HL-60 (cell line): ENCODE measurements around the gene ZNF442.
A peak's percentile ranks its signal among the peaks of the same experiment; 100 is the strongest.
"Not testable (repeated sequence)": the region's sequence is repeated elsewhere in the genome, so short reads cannot be mapped to it uniquely, and the experiment has no call there.

ENCODE experiments used
- DNase-seq, 2 experiments: peaks; one replicate each; pipeline ENCODE4 v3.0.0-alpha.2; 2010 to 2020; ENCODE audit warnings: low read depth in 1 of 2, low spot score in 1 of 2
- H3K27ac ChIP-seq: fragments of 250-450 bp; sonication (Bioruptor Pico); replicated peaks from 2 replicates; pipeline ENCODE4 v1.5.1; 2020; ENCODE audit warnings: mild to moderate bottlenecking, moderate library complexity
- H3K27me3 ChIP-seq: fragments of 250-450 bp; sonication (Bioruptor Pico); 2 replicates; pipeline ENCODE4 v1.5.1; 2021; ENCODE audit warnings: mild to moderate bottlenecking, moderate library complexity; ENCODE audit not compliant: insufficient read depth, poor library complexity, severe bottlenecking
- H3K4me3 ChIP-seq: replicated peaks from 2 replicates; pipeline ENCODE4 v1.5.1; 2011; ENCODE audit warnings: mild to moderate bottlenecking, control low read depth, low read length; ENCODE audit not compliant: insufficient read depth
- GABPA ChIP-seq: IDR thresholded peaks from 2 replicates; pipeline ENCODE4 v1.6.1; 2012; ENCODE audit warnings: low read depth
- POLR2AphosphoS5 ChIP-seq: IDR thresholded peaks from 2 replicates; pipeline ENCODE4 v1.6.1; 2012; ENCODE audit warnings: low read depth
- SPI1 ChIP-seq: IDR thresholded peaks from 2 replicates; pipeline ENCODE4 v1.6.1; 2012; ENCODE audit warnings: low read depth, mild to moderate bottlenecking, borderline replicate concordance
- TF ChIP-seq, protein P1 (sequence below): IDR thresholded peaks from one replicate; pipeline ENCODE4 v1.5.1; 2011; ENCODE audit warnings: low read length, control low read depth, inconsistent platforms; ENCODE audit not compliant: insufficient read depth
- TF ChIP-seq, protein P2 (sequence below): IDR thresholded peaks from 2 replicates; pipeline ENCODE4 v1.6.1; 2012; ENCODE audit warnings: low read depth; ENCODE audit not compliant: insufficient replicate concordance

Gene ZNF442

GRCh38 chr19:12399901-12400632, 34.6 kb upstream of the ZNF442 start:
- H3K27ac ChIP-seq, result peak overlapping the region; percentile 69
- peak in 1 of 2 experiments; percentile 44 for DNase-seq

DNA sequence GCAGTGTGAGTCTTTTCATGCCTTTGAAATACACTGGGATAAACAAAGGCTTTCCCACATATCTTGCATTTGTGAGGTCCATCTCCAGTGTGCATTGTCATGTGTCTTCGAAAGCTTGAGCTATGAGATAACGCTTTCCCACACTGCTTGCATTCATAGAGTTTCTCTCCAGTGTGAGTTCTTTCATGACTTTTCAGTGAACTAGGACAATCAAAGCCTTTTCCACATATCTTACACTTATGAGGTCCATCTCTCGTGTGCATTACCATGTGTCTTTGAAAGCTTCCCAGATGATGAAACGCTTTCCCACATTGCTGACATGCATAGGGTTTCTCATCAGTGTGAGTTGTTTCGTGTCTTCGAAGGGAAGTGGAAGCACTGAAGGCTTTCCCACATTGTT, 25.7 kb upstream of the ZNF442 start:
- not testable (repeated sequence) for H3K4me3 ChIP-seq, H3K27ac ChIP-seq, DNase-seq, H3K27me3 ChIP-seq

More at GRCh38 chr19:12399901-12400632, 34.6 kb upstream of the ZNF442 start:
- peak overlapping the region; percentile 88 for H3K4me3 ChIP-seq
- not testable (repeated sequence) for H3K27me3 ChIP-seq

GRCh38 chr19:12386365-12386764, 20.9 kb upstream of the ZNF442 start:
- H3K4me3 ChIP-seq, DNase-seq, H3K27ac ChIP-seq, H3K27me3 ChIP-seq: not testable (repeated sequence)

- TF ChIP-seq POLR2AphosphoS5, result no peak
- no peak for TF ChIP-seq GABPA
- TF ChIP-seq, protein P1, sequence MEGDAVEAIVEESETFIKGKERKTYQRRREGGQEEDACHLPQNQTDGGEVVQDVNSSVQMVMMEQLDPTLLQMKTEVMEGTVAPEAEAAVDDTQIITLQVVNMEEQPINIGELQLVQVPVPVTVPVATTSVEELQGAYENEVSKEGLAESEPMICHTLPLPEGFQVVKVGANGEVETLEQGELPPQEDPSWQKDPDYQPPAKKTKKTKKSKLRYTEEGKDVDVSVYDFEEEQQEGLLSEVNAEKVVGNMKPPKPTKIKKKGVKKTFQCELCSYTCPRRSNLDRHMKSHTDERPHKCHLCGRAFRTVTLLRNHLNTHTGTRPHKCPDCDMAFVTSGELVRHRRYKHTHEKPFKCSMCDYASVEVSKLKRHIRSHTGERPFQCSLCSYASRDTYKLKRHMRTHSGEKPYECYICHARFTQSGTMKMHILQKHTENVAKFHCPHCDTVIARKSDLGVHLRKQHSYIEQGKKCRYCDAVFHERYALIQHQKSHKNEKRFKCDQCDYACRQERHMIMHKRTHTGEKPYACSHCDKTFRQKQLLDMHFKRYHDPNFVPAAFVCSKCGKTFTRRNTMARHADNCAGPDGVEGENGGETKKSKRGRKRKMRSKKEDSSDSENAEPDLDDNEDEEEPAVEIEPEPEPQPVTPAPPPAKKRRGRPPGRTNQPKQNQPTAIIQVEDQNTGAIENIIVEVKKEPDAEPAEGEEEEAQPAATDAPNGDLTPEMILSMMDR, result no peak
- TF ChIP-seq, protein P2, sequence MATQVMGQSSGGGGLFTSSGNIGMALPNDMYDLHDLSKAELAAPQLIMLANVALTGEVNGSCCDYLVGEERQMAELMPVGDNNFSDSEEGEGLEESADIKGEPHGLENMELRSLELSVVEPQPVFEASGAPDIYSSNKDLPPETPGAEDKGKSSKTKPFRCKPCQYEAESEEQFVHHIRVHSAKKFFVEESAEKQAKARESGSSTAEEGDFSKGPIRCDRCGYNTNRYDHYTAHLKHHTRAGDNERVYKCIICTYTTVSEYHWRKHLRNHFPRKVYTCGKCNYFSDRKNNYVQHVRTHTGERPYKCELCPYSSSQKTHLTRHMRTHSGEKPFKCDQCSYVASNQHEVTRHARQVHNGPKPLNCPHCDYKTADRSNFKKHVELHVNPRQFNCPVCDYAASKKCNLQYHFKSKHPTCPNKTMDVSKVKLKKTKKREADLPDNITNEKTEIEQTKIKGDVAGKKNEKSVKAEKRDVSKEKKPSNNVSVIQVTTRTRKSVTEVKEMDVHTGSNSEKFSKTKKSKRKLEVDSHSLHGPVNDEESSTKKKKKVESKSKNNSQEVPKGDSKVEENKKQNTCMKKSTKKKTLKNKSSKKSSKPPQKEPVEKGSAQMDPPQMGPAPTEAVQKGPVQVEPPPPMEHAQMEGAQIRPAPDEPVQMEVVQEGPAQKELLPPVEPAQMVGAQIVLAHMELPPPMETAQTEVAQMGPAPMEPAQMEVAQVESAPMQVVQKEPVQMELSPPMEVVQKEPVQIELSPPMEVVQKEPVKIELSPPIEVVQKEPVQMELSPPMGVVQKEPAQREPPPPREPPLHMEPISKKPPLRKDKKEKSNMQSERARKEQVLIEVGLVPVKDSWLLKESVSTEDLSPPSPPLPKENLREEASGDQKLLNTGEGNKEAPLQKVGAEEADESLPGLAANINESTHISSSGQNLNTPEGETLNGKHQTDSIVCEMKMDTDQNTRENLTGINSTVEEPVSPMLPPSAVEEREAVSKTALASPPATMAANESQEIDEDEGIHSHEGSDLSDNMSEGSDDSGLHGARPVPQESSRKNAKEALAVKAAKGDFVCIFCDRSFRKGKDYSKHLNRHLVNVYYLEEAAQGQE, result no peak
- no peak for TF ChIP-seq SPI1
- no peak overlapping the region for H3K4me3 ChIP-seq
- no peaks in the 10 kb centered on the region for H3K27me3 ChIP-seq
Measured at GRCh38 chr19:12380444-12380737, 14.9 kb upstream of the ZNF442 start.

DNA sequence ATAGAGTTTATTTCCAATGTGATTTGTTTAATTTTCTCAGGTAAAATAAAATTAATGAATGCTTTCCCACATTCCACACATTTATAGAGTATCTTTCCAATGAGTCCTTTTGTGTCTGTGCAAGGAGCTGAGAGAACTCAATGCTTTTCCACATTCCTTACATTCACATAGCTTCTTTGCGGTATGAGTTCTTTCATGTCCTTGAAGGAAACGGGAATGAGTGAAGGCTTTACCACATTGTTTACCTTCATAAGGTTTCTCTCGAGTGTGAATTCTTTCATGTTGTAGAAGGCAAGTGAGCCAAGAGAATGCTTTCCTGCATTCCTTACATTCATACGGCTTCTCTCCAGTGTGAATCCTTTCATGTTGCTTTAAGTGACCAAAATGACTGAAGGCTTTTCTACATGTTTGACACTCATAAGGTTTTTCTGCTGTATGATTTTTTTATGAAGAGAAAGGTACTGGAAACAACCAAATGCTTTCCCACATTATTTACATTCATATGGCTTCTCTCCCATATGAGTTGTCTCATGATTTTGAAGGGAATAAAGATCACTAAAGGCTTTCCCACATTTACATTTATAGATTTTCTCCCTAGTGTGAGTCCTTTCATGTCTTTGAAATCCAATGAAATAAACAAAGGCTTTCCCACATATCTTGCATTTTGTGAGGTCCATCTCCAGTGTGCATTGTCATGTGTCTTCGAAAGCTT, 14.4 kb upstream of the ZNF442 start:
- Histone ChIP-seq H3K4me3 (no peak overlapping the region), H3K27me3 (no peaks in the 10 kb centered on the region), H3K27ac (no peak overlapping the region)
- TF ChIP-seq SPI1 (no peak), GABPA (no peak), POLR2AphosphoS5 (no peak)
- TF ChIP-seq, protein P1, result no peak
- TF ChIP-seq, protein P2, result no peak
- no peak for DNase-seq

More at GRCh38 chr19:12380444-12380737, 14.9 kb upstream of the ZNF442 start:
- DNase-seq, result no peak
- no peak overlapping the region for H3K27ac ChIP-seq
